SK-N-SH (cell line): Measurements from ENCODE around the gene NKIRAS1. TPM values are rescaled to one million over a fixed set of nuclear protein-coding genes. Genes with fewer than 3 reads are reported as not detected.

Experiments
- CTCF ChIA-PET: fragments of 300-600, 350-600 bp; formaldehyde crosslinking; extraction: SDS; loops from one replicate; lab custom pipeline; 2021; lab: Yijun Ruan, JAX
- POLR2A ChIA-PET: fragments of 350-600 bp; sonication (Branson Sonifier 250); formaldehyde crosslinking; extraction: SDS; loops from one replicate; lab custom pipeline; 2020; ENCODE audit warnings: antibody characterized with exemption, inconsistent platforms; lab: Yijun Ruan, JAX
- DNase-seq: peaks from one replicate; pipeline ENCODE4 v3.0.0; 2012
- H2AFZ ChIP-seq: fragments of 200-600 bp; sonication (generic); 2 replicates; pipeline ENCODE4 v1.8.1; 2016; ENCODE audit warnings: antibody characterized with exemption, mild to moderate bottlenecking, low read depth
- H3F3A ChIP-seq: fragments of 200-600 bp; sonication (generic); replicated peaks from 2 replicates; pipeline ENCODE3; 2016; ENCODE audit warnings: antibody characterized with exemption, mild to moderate bottlenecking; ENCODE audit not compliant: insufficient read depth
- H3K27ac ChIP-seq, 2 experiments: fragments of 200-500 bp in 1 of 2; fragments of 200-600 bp in 1 of 2; sonication (Bioruptor generic) in 1 of 2; sonication (generic), shearing (Covaris generic) in 1 of 2; 2 replicates each; pipeline versions ENCODE4 v1.5.1 to v1.6.1; 2014 to 2016; ENCODE audit warnings: low read depth in 2 of 2, inconsistent platforms in 1 of 2, low read length in 1 of 2, mild to moderate bottlenecking in 1 of 2, mixed read lengths in 1 of 2
- H3K27me3 ChIP-seq: fragments of 200-600 bp; sonication (generic), shearing (Covaris generic); 2 replicates; pipeline ENCODE4 v1.6.1; 2016; ENCODE audit warnings: mixed run types; ENCODE audit not compliant: insufficient read depth
- H3K36me3 ChIP-seq, 2 experiments: fragments of 200-500 bp in 1 of 2; fragments of 200-600 bp in 1 of 2; sonication (Bioruptor generic) in 1 of 2; sonication (generic) in 1 of 2; replicated peaks in 1 of 2; 2 replicates each; pipeline versions ENCODE3 to v1.5.1; 2014 to 2016; ENCODE audit warnings: low read length in 1 of 2, mild to moderate bottlenecking in 1 of 2; ENCODE audit not compliant: insufficient read depth in 2 of 2, control insufficient read depth in 1 of 2
- H3K4me1 ChIP-seq, 2 experiments: fragments of 200-500 bp in 1 of 2; fragments of 200-600 bp in 1 of 2; sonication (Bioruptor generic) in 1 of 2; sonication (generic), shearing (Covaris generic) in 1 of 2; 2 replicates each; pipeline versions ENCODE4 v1.5.1 to v1.6.1; 2014 to 2016; ENCODE audit warnings: low read depth in 1 of 2, low read length in 1 of 2, mixed run types in 1 of 2; ENCODE audit not compliant: insufficient read depth in 2 of 2, control insufficient read depth in 1 of 2
- H3K4me2 ChIP-seq: fragments of 200-600 bp; sonication (generic), shearing (Covaris generic); 2 replicates; pipeline ENCODE4 v1.6.1; 2017; ENCODE audit warnings: mixed run types
- H3K4me3 ChIP-seq, 2 experiments: fragments of 200-500 bp in 1 of 2; fragments of 200-600 bp in 1 of 2; sonication (Bioruptor generic) in 1 of 2; sonication (generic), shearing (Covaris generic) in 1 of 2; 2 replicates each; pipeline versions ENCODE4 v1.5.1 to v1.8.1; 2014 to 2016; ENCODE audit warnings: low read depth in 2 of 2, inconsistent platforms in 1 of 2, low read length in 1 of 2, mild to moderate bottlenecking in 1 of 2, mixed read lengths in 1 of 2, moderate library complexity in 1 of 2
- H3K79me2 ChIP-seq: fragments of 200-600 bp; sonication (generic); 2 replicates; pipeline ENCODE4 v1.8.1; 2017; ENCODE audit warnings: mild to moderate bottlenecking; ENCODE audit not compliant: insufficient read depth
- H3K9ac ChIP-seq: fragments of 200-600 bp; sonication (generic); 2 replicates; pipeline ENCODE4 v1.6.1; 2017; ENCODE audit warnings: mixed run types
- H3K9me2 ChIP-seq: fragments of 200-600 bp; sonication (generic); 2 replicates; pipeline ENCODE4 v1.6.1; 2017; ENCODE audit warnings: mixed run types
- H3K9me3 ChIP-seq: fragments of 200-600 bp; sonication (generic); 2 replicates; pipeline ENCODE4 v1.6.1; 2017; ENCODE audit warnings: mixed run types, mild to moderate bottlenecking, moderate library complexity
- H4K20me1 ChIP-seq: fragments of 200-600 bp; sonication (generic); 2 replicates; pipeline ENCODE4 v1.6.1; 2017; ENCODE audit warnings: mild to moderate bottlenecking, mixed run types; ENCODE audit not compliant: insufficient read depth
- EP300 ChIP-seq, 2 experiments: IDR thresholded peaks; 2 replicates each; pipeline versions ENCODE4 v1.4.0 to v1.6.1; 2012; ENCODE audit warnings: borderline replicate concordance in 1 of 2, low read depth in 1 of 2, low read length in 1 of 2
- FOXJ3 ChIP-seq: sonication (generic); formaldehyde crosslinking; IDR thresholded peaks from 2 replicates; pipeline ENCODE4 v1.5.1; 2020; ENCODE audit warnings: mild to moderate bottlenecking, missing genetic modification reagents
- FOXM1 ChIP-seq: IDR thresholded peaks from 2 replicates; pipeline ENCODE4 v1.4.0; 2012; ENCODE audit warnings: low read depth, mild to moderate bottlenecking
- GATA2 ChIP-seq: sonication (generic); formaldehyde crosslinking; IDR thresholded peaks from 2 replicates; pipeline ENCODE4 v1.5.0; 2020; ENCODE audit warnings: mild to moderate bottlenecking, missing genetic modification reagents
- JUND ChIP-seq: IDR thresholded peaks from 2 replicates; pipeline ENCODE4 v1.4.0; 2012
- NFIC ChIP-seq: IDR thresholded peaks from 2 replicates; pipeline ENCODE4 v1.4.0; 2012; ENCODE audit warnings: borderline replicate concordance
- NRF1 ChIP-seq: IDR thresholded peaks from 2 replicates; pipeline ENCODE4 v1.6.1; 2012; ENCODE audit warnings: low read depth, mild to moderate bottlenecking, low read length
- PBX3 ChIP-seq: IDR thresholded peaks from 2 replicates; pipeline ENCODE4; 2012
- RAD21 ChIP-seq: IDR thresholded peaks from 2 replicates; pipeline ENCODE4 v1.6.1; 2012; ENCODE audit warnings: mild to moderate bottlenecking, low read length
- SMC3 ChIP-seq: IDR thresholded peaks from 2 replicates; pipeline ENCODE4 v1.6.1; 2012; ENCODE audit warnings: low read depth, low read length, improper control_type of control experiment
- TCF12 ChIP-seq: IDR thresholded peaks from 2 replicates; pipeline ENCODE4 v1.4.0; 2012
- USF2 ChIP-seq: fragments of 150-350 bp; IDR thresholded peaks from 2 replicates; pipeline ENCODE4 v1.6.1; 2017; ENCODE audit warnings: antibody characterized with exemption, low read length, low read depth, borderline replicate concordance
- YY1 ChIP-seq: IDR thresholded peaks from 2 replicates; pipeline ENCODE4 v1.4.0; 2012; ENCODE audit warnings: low read depth, mild to moderate bottlenecking
- WGBS: methylation state at CpG from one replicate; pipeline ENCODE4 v1.1.6; 2017; ENCODE audit warnings: low lambda C conversion rate; 5-methylcytosine and 5-hydroxymethylcytosine counted together
- polyA plus RNA-seq, 3 experiments: library from polyadenylated mRNA; depleted of rRNA; stranded (reverse); fragments of >200 nt; gene quantifications; 2 replicates each; pipeline ENCODE4 v1.2.3, GENCODE V29; 2012
- TF ChIP-seq, protein P1 (sequence below): IDR thresholded peaks from 2 replicates; pipeline ENCODE4 v1.4.0; 2012; ENCODE audit warnings: low read depth, borderline replicate concordance
- TF ChIP-seq, protein P2 (sequence below): IDR thresholded peaks from 2 replicates; pipeline ENCODE4 v1.6.1; 2012; ENCODE audit warnings: mild to moderate bottlenecking, low read depth, low read length, moderate library complexity
- TF ChIP-seq, protein P3 (sequence below): fragments of 200-600 bp; sonication (generic); IDR thresholded peaks from 2 replicates; pipeline ENCODE4 v1.6.1; 2017; ENCODE audit warnings: antibody characterized with exemption, mild to moderate bottlenecking, moderate library complexity

The NKIRAS1 gene
- polyA plus RNA-seq, 1 of the 3 experiments (the other 2 are of a cell fraction), result 8.1 TPM

GRCh38 chr3:23928524-23928923 lies 11.7 kb upstream of the NKIRAS1 start:
- no peaks in the 10 kb centered on the region for H3K79me2 ChIP-seq
- 75% methylated on average over 8 of the region's 8 CpGs for WGBS
- DNase-seq, result no peak
- no peaks in the 10 kb centered on the region for H4K20me1 ChIP-seq
- H3K4me3 ChIP-seq, result no peak overlapping the region
- H3K9ac ChIP-seq, result no peak overlapping the region
- ChIA-PET CTCF (no interaction called here), POLR2A (interaction anchor here (0.7 kb wide), 1 partner anchor 12 kb away, joined by 8 read pairs; the partner anchor contains the start of genes NKIRAS1 and RPL15)
- no peaks in the 10 kb centered on the region for H3K27me3 ChIP-seq
- TF ChIP-seq FOXM1, result no peak
- TF ChIP-seq JUND, result no peak
- no peak for TF ChIP-seq YY1
- TF ChIP-seq NRF1, result no peak
- TF ChIP-seq, protein P1, sequence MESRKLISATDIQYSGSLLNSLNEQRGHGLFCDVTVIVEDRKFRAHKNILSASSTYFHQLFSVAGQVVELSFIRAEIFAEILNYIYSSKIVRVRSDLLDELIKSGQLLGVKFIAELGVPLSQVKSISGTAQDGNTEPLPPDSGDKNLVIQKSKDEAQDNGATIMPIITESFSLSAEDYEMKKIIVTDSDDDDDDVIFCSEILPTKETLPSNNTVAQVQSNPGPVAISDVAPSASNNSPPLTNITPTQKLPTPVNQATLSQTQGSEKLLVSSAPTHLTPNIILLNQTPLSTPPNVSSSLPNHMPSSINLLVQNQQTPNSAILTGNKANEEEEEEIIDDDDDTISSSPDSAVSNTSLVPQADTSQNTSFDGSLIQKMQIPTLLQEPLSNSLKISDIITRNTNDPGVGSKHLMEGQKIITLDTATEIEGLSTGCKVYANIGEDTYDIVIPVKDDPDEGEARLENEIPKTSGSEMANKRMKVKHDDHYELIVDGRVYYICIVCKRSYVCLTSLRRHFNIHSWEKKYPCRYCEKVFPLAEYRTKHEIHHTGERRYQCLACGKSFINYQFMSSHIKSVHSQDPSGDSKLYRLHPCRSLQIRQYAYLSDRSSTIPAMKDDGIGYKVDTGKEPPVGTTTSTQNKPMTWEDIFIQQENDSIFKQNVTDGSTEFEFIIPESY, result no peak
- no peak for TF ChIP-seq PBX3
- TF ChIP-seq, protein P2, sequence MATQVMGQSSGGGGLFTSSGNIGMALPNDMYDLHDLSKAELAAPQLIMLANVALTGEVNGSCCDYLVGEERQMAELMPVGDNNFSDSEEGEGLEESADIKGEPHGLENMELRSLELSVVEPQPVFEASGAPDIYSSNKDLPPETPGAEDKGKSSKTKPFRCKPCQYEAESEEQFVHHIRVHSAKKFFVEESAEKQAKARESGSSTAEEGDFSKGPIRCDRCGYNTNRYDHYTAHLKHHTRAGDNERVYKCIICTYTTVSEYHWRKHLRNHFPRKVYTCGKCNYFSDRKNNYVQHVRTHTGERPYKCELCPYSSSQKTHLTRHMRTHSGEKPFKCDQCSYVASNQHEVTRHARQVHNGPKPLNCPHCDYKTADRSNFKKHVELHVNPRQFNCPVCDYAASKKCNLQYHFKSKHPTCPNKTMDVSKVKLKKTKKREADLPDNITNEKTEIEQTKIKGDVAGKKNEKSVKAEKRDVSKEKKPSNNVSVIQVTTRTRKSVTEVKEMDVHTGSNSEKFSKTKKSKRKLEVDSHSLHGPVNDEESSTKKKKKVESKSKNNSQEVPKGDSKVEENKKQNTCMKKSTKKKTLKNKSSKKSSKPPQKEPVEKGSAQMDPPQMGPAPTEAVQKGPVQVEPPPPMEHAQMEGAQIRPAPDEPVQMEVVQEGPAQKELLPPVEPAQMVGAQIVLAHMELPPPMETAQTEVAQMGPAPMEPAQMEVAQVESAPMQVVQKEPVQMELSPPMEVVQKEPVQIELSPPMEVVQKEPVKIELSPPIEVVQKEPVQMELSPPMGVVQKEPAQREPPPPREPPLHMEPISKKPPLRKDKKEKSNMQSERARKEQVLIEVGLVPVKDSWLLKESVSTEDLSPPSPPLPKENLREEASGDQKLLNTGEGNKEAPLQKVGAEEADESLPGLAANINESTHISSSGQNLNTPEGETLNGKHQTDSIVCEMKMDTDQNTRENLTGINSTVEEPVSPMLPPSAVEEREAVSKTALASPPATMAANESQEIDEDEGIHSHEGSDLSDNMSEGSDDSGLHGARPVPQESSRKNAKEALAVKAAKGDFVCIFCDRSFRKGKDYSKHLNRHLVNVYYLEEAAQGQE, result no peak
- TF ChIP-seq NFIC, result no peak
- TF ChIP-seq GATA2, result no peak
- TF ChIP-seq TCF12, result no peak
- TF ChIP-seq FOXJ3 (CRISPR knock-in tag), result no peak
- no peak overlapping the region for H2AFZ ChIP-seq
- peaks cover 0 to 2% of the 10 kb centered on the region in 2 experiments; a peak in 1 of 4 replicates for H3K4me1 ChIP-seq
- no peaks in the 10 kb centered on the region for H3K9me2 ChIP-seq
- peaks cover 0 to 6% of the 10 kb centered on the region in 2 experiments for H3K36me3 ChIP-seq
- H3K4me2 ChIP-seq, result no peak overlapping the region
- no peaks in the 10 kb centered on the region for H3K9me3 ChIP-seq
- no peak overlapping the region for H3K27ac ChIP-seq
- peaks cover 13% of the 10 kb centered on the region for H3F3A ChIP-seq

DNA sequence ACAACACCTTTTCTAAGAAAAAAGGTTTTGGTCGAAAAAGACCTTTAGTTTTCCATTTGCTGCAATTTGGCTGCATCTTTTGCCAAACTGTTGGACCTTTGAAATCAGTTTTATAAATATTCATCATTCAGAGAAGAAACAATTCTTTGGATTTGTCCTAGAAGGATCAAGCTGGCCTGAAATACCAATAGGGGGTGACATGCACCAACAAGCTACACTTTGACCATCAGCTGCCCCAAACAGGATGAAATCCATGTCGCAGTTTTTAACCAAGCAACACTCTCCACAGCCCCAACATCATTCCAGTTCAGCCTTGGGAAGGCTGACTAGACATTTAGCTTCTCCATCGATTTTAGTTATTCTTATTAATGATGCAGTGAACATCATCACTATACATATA lies 9.9 kb upstream of the NKIRAS1 start:
- no peaks in the 10 kb centered on the region for H3K9me2 ChIP-seq
- H3K9ac ChIP-seq, result no peak overlapping the region
- H3K36me3 ChIP-seq, result peaks cover 0 to 6% of the 10 kb centered on the region in 2 experiments
- 86% methylated on average over 3 of the region's 3 CpGs for WGBS
- no peaks in the 10 kb centered on the region; a peak in 1 of 4 replicates for H3K4me1 ChIP-seq
- no peaks in the 10 kb centered on the region for H4K20me1 ChIP-seq
- no peak for DNase-seq
- H3K27ac ChIP-seq, result no peak overlapping the region
- no peaks in the 10 kb centered on the region for H3K9me3 ChIP-seq
- no peaks in the 10 kb centered on the region for H3K79me2 ChIP-seq
- no peak overlapping the region for H3K4me3 ChIP-seq
- H2AFZ ChIP-seq, result no peak overlapping the region
- peaks cover 27% of the 10 kb centered on the region for H3F3A ChIP-seq
- TF ChIP-seq USF2 (no peak), RAD21 (peak; percentile 69), EP300 (IDR thresholded peaks at IDR 0.05; ENCODE audit: borderline replicate concordance in 1 of 2, low read depth in 1 of 2, low read length in 1 of 2) (no peak), SMC3 (peak; percentile 15; the same call in 1 of the 2 replicates), FOXM1 (no peak)
- TF ChIP-seq, protein P3, sequence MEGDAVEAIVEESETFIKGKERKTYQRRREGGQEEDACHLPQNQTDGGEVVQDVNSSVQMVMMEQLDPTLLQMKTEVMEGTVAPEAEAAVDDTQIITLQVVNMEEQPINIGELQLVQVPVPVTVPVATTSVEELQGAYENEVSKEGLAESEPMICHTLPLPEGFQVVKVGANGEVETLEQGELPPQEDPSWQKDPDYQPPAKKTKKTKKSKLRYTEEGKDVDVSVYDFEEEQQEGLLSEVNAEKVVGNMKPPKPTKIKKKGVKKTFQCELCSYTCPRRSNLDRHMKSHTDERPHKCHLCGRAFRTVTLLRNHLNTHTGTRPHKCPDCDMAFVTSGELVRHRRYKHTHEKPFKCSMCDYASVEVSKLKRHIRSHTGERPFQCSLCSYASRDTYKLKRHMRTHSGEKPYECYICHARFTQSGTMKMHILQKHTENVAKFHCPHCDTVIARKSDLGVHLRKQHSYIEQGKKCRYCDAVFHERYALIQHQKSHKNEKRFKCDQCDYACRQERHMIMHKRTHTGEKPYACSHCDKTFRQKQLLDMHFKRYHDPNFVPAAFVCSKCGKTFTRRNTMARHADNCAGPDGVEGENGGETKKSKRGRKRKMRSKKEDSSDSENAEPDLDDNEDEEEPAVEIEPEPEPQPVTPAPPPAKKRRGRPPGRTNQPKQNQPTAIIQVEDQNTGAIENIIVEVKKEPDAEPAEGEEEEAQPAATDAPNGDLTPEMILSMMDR, result peak; percentile 28; the same call in 1 of the 2 replicates
- no peaks in the 10 kb centered on the region for H3K27me3 ChIP-seq
- H3K4me2 ChIP-seq, result no peak overlapping the region
- POLR2A ChIA-PET, result no interaction called here
- CTCF ChIA-PET, result interaction anchor here (0.9 to 1.3 kb wide), 3 partner anchors 9 to 68 kb away, joined by 3 to 5 read pairs (median 3); partner anchors contain the start of genes NKIRAS1 and RPL15
